Natural killer cell (primary cell): ENCODE results near the gene KPNB1. TPM values are rescaled to one million over a fixed set of nuclear protein-coding genes. Genes with fewer than 3 reads are reported as not detected.

Experiments
- ATAC-seq, 3 donors: fragments of 150-1000 bp in 2 of 3; fragments of 200-7000 bp in 1 of 3; cut with Tn5 transposase; 1 replicate in 1 of 3; 2 replicates in 2 of 3; pipeline ENCODE4 v1.10.0; 2021; ENCODE audit warnings: mild to moderate bottlenecking in 2 of 3, moderate library complexity in 2 of 3
- DNase-seq, 2 donors: peaks; one replicate each; pipeline versions ENCODE4 v3.0.0 to v3.0.0-alpha.2; 2013 to 2021; ENCODE audit warnings: mixed read lengths in 1 of 2
- H3K27ac ChIP-seq: one replicate; pipeline ENCODE4 v1.5.1; 2013; ENCODE audit warnings: mild to moderate bottlenecking, low read length
- H3K27me3 ChIP-seq: one replicate; pipeline ENCODE4 v1.6.1; 2013; ENCODE audit warnings: low read length; ENCODE audit not compliant: control insufficient read depth, insufficient read depth
- H3K36me3 ChIP-seq: one replicate; pipeline ENCODE4 v1.6.1; 2013; ENCODE audit warnings: low read length; ENCODE audit not compliant: control insufficient read depth, insufficient read depth
- H3K4me1 ChIP-seq: one replicate; pipeline ENCODE4 v1.6.1; 2013; ENCODE audit warnings: low read length; ENCODE audit not compliant: control insufficient read depth, insufficient read depth
- H3K4me3 ChIP-seq: one replicate; pipeline ENCODE4 v1.5.1; 2013; ENCODE audit warnings: low read length
- H3K9me3 ChIP-seq: one replicate; pipeline ENCODE4 v1.6.1; 2013; ENCODE audit warnings: low read length; ENCODE audit not compliant: control insufficient read depth, insufficient read depth
- H3K27ac Mint-ChIP-seq, 2 donors: one replicate each; pipeline ENCODE4 v1.8.0; 2022; ENCODE audit warnings: mild to moderate bottlenecking in 2 of 2, mixed read lengths in 2 of 2, moderate library complexity in 1 of 2
- H3K27me3 Mint-ChIP-seq, 2 donors: one replicate each; pipeline ENCODE4 v1.8.0; 2022; ENCODE audit warnings: low read depth in 2 of 2, mixed read lengths in 2 of 2
- H3K36me3 Mint-ChIP-seq: one replicate; pipeline ENCODE4 v1.8.0; 2022; ENCODE audit warnings: mixed read lengths
- H3K4me1 Mint-ChIP-seq, 2 donors: one replicate each; pipeline ENCODE4 v1.8.0; 2022; ENCODE audit warnings: mixed read lengths in 2 of 2
- H3K4me3 Mint-ChIP-seq: one replicate; pipeline ENCODE4 v1.8.0; 2022; ENCODE audit warnings: mild to moderate bottlenecking, moderate library complexity, mixed read lengths
- H3K9me3 Mint-ChIP-seq, 2 donors: one replicate each; pipeline ENCODE4 v1.8.0; 2022; ENCODE audit warnings: mixed read lengths in 2 of 2
- CTCF ChIP-seq: fragments of 200-600 bp; IDR thresholded peaks from one replicate; pipeline ENCODE4 v1.8.0; 2022; ENCODE audit warnings: antibody characterized with exemption
- WGBS: methylation state at CpG from one replicate; pipeline ENCODE4 v1.1.7; 2013; ENCODE audit warnings: missing lambda C conversion rate; ENCODE audit not compliant: insufficient coverage; 5-methylcytosine and 5-hydroxymethylcytosine counted together
- intact Hi-C: fragments of 100-400 bp; cut with micrococcal nuclease; formaldehyde crosslinking; loops from one replicate; pipeline ENCODE4 v1.14.2; 2022
- total RNA-seq, 4 donors: library from RNA; stranded (reverse); fragments of 120-200 nt in 1 of 4; gene quantifications; one replicate each; pipeline versions ENCODE4 v1.2.3 to v1.2.4, GENCODE V29; 2013 to 2022

Gene KPNB1
- total RNA-seq, 3 donors from 2014 or later (not counting 1 experiment from before 2014, with no cell fraction given), result 236 to 273 (median 259) TPM

GRCh38 chr17:47713980-47714700, 64.4 kb downstream of the KPNB1 start:
- Mint-ChIP-seq H3K27me3 (no peaks in the 10 kb centered on the region), H3K9me3 (no peaks in the 10 kb centered on the region), H3K36me3 (no peaks in the 10 kb centered on the region), H3K4me1 (peaks cover 81 to 99% of the 10 kb centered on the region in 2 donors), H3K4me3 (peak overlapping the region; percentile 89), H3K27ac (peak overlapping the region; percentile 89 to 93)
- Histone ChIP-seq H3K4me1 (peaks cover 98% of the 10 kb centered on the region), H3K9me3 (no peaks in the 10 kb centered on the region), H3K4me3 (peak overlapping the region; percentile 14), H3K27me3 (no peaks in the 10 kb centered on the region), H3K36me3 (peaks cover 19% of the 10 kb centered on the region), H3K27ac (peak overlapping the region; percentile 81)
- TF ChIP-seq CTCF, result peak; percentile 32
- DNase-seq (peak in 1 of 2 donors; percentile 67), ATAC-seq (peak; percentile 31 to 57 (median 45))
- intact Hi-C loops, result loop anchor here (1.0 kb wide), 1 partner anchor 15 kb away; no protein-coding TSS in a partner anchor
- 34% methylated on average over 10 of the region's 15 CpGs for WGBS

- DNase-seq, result peak in 1 of 2 donors; percentile 59
These were observed 65.2 kb downstream of the KPNB1 start for GRCh38 chr17:47714773-47715396.

GRCh38 chr17:47715669-47716325, 66.1 kb downstream of the KPNB1 start:
- H3K4me3 Mint-ChIP-seq, result peak overlapping the region; percentile 89
- Histone ChIP-seq H3K27ac (peak overlapping the region; percentile 81), H3K9me3 (no peaks in the 10 kb centered on the region), H3K4me1 (peaks cover 100% of the 10 kb centered on the region), H3K36me3 (peaks cover 5% of the 10 kb centered on the region), H3K4me3 (no peak overlapping the region), H3K27me3 (no peaks in the 10 kb centered on the region)
- no peaks in the 10 kb centered on the region for H3K9me3 Mint-ChIP-seq
- 38% methylated on average over 6 of the region's 10 CpGs for WGBS
- TF ChIP-seq CTCF, result no peak
- no peaks in the 10 kb centered on the region for H3K27me3 Mint-ChIP-seq
- H3K27ac Mint-ChIP-seq, result peak overlapping the region; percentile 89 to 93
- H3K36me3 Mint-ChIP-seq, result no peaks in the 10 kb centered on the region
- peak; percentile 25 to 63 (median 42) for ATAC-seq
- peak in 1 of 2 donors; percentile 40 for DNase-seq
- H3K4me1 Mint-ChIP-seq, result peaks cover 83 to 100% of the 10 kb centered on the region in 2 donors
- intact Hi-C loops, result no loop called here

More at GRCh38 chr17:47714773-47715396, 65.2 kb downstream of the KPNB1 start:
- H3K27me3 Mint-ChIP-seq, result no peaks in the 10 kb centered on the region
- peak overlapping the region; percentile 89 for H3K4me3 Mint-ChIP-seq
- TF ChIP-seq CTCF, result no peak
- Histone ChIP-seq H3K27me3 (no peaks in the 10 kb centered on the region), H3K9me3 (no peaks in the 10 kb centered on the region), H3K4me3 (peak overlapping the region; percentile 14), H3K4me1 (peaks cover 100% of the 10 kb centered on the region), H3K27ac (peak overlapping the region; percentile 81), H3K36me3 (peaks cover 13% of the 10 kb centered on the region)
- 25% methylated on average over 3 of the region's 6 CpGs for WGBS
- ATAC-seq, result peak; percentile 34 to 66 (median 50)
- no peaks in the 10 kb centered on the region for H3K9me3 Mint-ChIP-seq
- H3K27ac Mint-ChIP-seq, result peak overlapping the region; percentile 89 to 93
- no peaks in the 10 kb centered on the region for H3K36me3 Mint-ChIP-seq
- peaks cover 85 to 100% of the 10 kb centered on the region in 2 donors for H3K4me1 Mint-ChIP-seq
- intact Hi-C loops, result loop anchor here (1.0 kb wide), 1 partner anchor 16 kb away; no protein-coding TSS in a partner anchor
